Measurements from ENCODE around the gene GRB10.

The GRB10 gene

DNA sequence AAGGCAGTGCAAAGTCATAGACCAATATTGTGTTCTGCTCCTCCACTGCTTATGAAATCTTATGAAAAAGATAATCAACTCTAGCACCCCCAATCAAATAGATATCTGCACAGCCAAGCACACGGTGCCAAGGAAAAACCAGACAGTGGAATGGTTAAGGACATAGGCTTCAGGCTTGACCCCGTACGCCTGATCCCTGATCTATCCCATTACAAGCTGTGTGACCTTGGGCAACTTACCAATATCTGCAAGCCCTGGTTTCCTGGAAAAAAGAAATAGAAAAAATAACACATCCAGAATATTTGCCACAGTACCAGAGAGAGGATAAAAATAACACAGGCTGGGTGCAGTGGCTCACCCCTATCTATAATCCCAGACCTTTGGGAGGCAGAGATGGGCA lies 56.9 kb downstream of the GRB10 start:
- no peak for DNase-seq (ENCODE audit: extremely low read depth, low read depth)
- TF ChIP-seq, protein P1, sequence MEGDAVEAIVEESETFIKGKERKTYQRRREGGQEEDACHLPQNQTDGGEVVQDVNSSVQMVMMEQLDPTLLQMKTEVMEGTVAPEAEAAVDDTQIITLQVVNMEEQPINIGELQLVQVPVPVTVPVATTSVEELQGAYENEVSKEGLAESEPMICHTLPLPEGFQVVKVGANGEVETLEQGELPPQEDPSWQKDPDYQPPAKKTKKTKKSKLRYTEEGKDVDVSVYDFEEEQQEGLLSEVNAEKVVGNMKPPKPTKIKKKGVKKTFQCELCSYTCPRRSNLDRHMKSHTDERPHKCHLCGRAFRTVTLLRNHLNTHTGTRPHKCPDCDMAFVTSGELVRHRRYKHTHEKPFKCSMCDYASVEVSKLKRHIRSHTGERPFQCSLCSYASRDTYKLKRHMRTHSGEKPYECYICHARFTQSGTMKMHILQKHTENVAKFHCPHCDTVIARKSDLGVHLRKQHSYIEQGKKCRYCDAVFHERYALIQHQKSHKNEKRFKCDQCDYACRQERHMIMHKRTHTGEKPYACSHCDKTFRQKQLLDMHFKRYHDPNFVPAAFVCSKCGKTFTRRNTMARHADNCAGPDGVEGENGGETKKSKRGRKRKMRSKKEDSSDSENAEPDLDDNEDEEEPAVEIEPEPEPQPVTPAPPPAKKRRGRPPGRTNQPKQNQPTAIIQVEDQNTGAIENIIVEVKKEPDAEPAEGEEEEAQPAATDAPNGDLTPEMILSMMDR (IDR thresholded peaks at IDR 0.05; ENCODE audit: low read depth, low read length) = no peak

DNA sequence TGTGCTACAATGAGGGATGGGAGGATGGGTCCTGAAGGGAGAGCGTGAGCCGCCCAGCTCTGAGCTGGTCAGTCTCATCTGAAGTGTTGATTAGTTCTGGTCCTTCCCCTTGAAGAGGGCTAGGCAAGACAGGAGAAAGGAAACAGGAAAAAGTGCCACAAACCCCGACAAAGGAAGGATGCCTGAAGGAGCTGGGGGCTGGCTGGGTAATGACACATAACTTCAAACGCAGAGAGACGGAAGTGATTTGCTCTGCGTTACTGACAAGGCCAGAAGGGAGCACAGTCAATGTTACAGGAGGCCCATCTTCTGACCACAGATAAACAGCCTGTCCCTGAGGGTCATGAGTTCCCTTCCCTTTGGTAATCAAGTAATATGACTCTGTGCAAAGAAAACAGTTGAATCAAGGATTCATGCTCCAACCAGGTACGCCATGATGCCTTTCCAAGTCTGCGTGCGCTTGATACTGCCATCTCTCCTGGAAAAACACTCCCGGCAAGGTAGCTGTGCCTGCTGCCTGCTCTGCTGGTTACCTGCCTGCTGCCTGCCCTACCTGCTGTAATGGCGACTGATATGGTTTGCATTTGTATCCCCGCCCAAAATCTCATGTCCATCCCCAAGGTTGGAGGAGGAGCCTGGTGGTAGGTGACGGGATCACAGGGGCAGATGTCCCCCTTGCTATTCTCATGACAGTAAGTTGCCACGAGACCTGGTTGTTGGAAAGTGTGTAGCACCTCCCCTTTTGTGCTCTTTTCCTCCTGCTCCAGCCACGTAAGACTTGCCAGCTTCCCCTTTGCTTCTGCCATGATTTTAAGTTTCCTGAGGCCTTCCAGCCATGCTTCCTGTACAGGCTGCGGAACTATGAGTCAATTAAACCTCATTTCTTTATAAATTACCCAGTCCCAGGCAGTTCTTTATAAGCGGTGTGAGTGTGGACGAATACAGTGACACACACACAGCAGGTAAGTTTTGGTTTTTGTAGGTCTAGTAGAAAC lies 57.9 kb downstream of the GRB10 start:
- no peak for DNase-seq (ENCODE audit: extremely low read depth, low read depth)
- TF ChIP-seq, protein P1 (IDR thresholded peaks at IDR 0.05; ENCODE audit: low read depth, low read length) = no peak

DNA sequence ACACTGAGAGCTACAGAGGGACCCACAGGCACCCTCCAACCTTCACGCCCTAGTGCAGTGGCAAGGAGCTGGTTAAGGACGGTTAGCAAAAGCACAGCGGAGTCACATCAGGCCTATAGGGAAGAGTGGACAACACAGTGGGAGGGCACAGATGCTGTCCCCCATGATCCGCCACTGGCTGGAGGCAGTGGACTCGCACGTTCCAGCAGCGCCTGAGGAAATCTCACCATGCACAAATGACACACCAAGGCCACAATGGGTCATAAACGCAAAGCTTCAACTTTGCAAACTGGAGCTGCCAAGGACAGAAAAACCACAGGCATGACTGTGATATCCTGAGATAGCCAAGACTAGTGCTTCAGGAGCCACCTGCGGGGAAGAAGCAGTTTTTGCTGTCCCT lies 58.8 kb downstream of the GRB10 start:
- TF ChIP-seq, protein P1 (IDR thresholded peaks at IDR 0.05; ENCODE audit: low read depth, low read length) = no peak
- DNase-seq (ENCODE audit: extremely low read depth, low read depth) = no peak

DNA sequence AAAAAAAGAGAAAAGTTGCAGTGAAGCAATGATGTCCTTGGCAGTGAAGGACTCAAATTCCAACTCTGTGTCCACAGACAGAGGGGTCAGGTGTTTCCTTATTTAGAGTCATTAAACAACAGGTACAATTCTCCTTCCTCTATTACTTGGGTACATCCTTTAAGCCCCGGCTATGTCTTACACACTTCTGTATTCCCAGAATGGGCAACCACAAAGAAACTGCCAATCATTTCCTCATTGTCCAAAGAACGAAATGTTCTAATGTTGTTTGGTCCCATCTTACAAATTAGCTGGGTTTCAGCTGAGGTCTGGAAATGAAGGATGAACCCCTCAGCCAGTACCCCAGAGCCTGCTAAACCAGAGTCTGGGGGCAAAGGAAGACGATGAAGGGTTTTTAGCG lies 59.5 kb downstream of the GRB10 start:
- no peak for DNase-seq (ENCODE audit: extremely low read depth, low read depth)
- TF ChIP-seq, protein P1 (IDR thresholded peaks at IDR 0.05; ENCODE audit: low read depth, low read length) = no peak

DNA sequence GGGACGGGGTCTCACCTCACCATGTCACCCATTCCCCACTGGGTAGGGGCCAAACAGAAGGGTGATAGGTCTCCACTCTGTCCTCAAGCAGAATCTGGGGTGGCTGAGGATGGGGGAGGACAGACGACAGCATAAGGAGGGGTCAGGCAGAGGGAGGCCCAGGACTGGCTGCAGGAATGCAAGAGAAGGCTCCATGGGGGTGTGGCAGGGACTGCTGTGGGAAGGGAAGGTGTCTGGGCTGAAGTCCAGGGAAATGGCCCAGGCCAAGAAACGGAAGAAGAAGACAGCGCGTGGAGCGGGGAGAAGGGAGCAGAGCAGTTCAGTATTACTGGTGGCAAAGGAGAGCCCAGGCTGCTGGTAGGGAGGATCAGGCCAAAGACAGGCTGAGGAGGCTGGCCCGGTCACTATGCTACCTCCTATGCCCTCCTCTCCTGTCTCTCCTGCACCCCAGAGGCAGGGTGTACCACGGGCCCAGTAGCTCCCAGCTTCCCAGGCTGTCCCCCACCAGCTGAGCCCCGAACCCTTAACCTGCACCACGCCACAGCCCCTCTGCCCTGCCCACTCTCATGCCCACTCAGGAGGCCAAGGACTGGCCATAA lies 60.9 kb downstream of the GRB10 start:
- DNase-seq (ENCODE audit: extremely low read depth, low read depth) = no peak
- TF ChIP-seq, protein P1 (IDR thresholded peaks at IDR 0.05; ENCODE audit: low read depth, low read length) = no peak

DNA sequence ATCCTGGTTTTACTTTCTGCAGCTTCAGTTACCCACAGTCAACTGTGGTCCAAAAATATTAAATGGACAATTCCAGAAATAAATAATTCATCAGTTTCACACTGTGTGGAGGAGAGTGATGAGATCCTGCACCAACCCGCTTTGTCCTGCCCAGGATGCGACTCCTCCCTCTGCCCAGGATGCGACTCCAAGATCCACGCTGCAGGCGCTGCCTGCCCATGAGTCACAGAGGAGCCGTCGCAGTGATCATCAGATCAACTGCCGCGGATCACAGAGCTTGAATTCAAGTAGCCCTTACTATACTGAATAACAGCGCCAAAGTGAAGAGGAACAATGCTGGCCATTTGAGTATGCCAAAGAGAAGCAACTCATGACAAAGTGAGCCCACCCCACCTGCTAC lies 61.5 kb downstream of the GRB10 start:
- TF ChIP-seq, protein P1 (IDR thresholded peaks at IDR 0.05; ENCODE audit: low read depth, low read length) = no peak
- no peak for DNase-seq (ENCODE audit: extremely low read depth, low read depth)

DNA sequence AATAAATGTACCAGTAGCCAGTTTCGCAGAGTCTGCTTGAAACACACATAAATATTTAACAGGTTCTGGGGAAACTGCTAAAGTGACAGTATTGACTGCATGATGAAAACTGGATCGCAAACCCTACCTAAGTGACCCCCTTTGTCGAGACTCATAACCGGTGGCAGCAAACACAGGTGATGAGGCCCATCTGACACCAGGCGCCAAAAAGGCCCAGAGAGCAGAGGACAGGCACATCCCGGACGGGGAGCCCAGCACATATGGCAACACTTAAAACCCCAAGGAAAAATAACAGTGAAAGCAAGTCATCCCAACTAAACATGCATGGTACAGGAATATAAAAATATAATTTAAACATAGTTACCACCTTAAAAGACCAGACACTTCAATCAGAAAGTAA lies 62.4 kb downstream of the GRB10 start:
- no peak for DNase-seq (ENCODE audit: extremely low read depth, low read depth)
- TF ChIP-seq, protein P1 (IDR thresholded peaks at IDR 0.05; ENCODE audit: low read depth, low read length) = no peak

Measured in AG09319 (cell line).